GM21529 (cell line): ENCODE measurements around the gene SYNJ1.
"Not testable (repeated sequence)": the region's sequence is repeated elsewhere in the genome, so short reads cannot be mapped to it uniquely, and the experiment has no call there.

Source experiments
- ATAC-seq: cut with Tn5 transposase; IDR thresholded peaks from one replicate; pipeline ENCODE4 v1.9.1; 2021; ENCODE audit not compliant: unreplicated experiment

Gene SYNJ1

GRCh38 chr21:32613436-32614043 is 114.3 kb downstream of the SYNJ1 start:
- ATAC-seq: no peak

- no peak for ATAC-seq
Observed at GRCh38 chr21:32612999-32613337, 114.8 kb downstream of the SYNJ1 start.

DNA sequence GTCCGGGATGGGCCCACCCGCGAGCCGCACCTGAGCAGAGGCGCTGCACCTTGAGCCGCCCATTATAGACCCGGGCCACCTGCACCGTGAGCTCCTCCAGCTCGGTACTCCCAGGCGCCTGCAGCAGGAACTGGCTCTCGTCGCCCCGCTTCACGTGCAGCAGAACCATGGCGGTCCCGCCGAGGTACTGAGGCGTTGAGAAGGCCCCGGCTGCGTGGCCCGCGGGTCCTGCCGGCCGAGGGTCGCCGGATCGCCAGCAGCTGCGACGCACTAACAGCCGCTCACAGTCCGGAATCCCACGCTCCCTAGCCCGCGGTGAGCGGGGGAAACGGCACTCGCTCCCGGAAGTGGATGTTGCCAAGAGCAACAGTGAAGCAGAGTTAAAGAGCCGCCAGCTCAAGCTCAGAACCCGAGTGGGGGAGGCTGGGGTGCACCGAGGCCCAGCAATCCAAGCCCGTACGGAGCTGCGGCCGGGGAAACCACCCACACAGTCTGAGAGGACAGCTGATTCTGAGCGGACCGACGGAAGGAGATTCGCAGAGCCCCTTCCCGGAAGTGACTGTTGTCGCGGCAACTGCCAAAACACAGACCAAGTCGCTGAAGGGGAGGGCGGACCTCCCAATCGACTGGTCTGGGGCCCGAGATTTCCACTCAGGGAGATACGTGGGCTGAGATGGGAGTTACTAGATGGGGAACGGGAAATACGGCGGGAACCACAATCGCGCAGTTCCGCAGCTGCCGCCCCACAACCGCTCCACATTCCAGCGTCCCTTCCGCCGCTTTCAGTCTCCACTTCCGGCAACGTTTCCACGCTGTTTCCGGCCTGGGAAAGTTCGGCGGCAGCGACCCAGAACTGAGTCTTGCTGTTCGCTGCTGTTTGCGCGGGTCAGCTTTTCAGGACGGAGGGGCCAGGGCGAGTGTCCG is 115.5 kb downstream of the SYNJ1 start, which contains the start of gene CFAP298:
Gene CFAP298 (minus strand): TSS at position 303 of the 924 bp plus-strand sequence. CDS start 134 bp downstream, at position 169.
- peak; percentile 91 for ATAC-seq

GRCh38 chr21:32611471-32611997 is 116.3 kb downstream of the SYNJ1 start:
- peak; percentile 26 for ATAC-seq

DNA sequence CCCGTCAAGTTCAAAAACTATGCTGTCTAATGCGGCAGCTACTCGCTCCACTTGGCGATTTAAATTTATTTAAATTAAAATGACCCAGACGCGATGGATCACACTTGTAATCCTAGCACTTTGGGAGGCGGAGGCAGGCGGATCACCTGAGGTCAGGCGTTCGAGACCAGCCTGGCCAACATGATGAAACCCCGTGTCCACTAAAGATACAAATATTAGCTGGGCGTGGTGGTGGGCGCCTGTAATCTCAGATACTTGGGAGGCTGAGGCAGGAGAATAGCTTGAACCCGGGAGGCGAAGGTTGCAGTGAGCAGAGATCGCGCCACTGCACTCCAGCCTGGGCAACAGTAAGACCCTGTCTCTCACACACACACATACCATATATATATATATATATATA is 116.9 kb downstream of the SYNJ1 start:
- not testable (repeated sequence) for ATAC-seq

- no peak for ATAC-seq
Observed at GRCh38 chr21:32608851-32609250, 119.0 kb downstream of the SYNJ1 start.

DNA sequence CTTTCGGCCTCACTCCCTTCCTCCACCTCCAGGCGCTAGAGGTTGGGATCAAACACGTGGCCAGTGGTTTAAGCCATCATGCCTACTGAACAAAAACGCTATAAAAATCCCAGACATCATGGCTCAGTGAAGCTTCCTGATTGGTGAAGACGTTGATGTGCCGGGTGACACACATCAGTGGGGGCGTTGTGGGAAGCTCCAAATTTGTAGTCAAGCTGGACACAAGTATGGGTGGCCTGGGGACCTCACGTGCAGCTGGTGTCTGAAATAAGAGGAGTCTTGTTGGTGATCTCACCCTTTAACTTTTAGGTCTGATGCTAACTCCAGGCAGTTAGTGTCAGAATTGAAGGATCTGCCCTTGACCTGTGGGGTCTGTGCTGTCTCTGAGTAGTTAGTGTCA is 122.3 kb downstream of the SYNJ1 start:
- ATAC-seq: no peak

GRCh38 chr21:32604464-32604863 is 123.3 kb downstream of the SYNJ1 start:
- ATAC-seq: no peak

GRCh38 chr21:32603131-32603530 is 124.7 kb downstream of the SYNJ1 start:
- no peak for ATAC-seq

GRCh38 chr21:32602099-32602498 is 125.7 kb downstream of the SYNJ1 start:
- ATAC-seq: no peak

DNA sequence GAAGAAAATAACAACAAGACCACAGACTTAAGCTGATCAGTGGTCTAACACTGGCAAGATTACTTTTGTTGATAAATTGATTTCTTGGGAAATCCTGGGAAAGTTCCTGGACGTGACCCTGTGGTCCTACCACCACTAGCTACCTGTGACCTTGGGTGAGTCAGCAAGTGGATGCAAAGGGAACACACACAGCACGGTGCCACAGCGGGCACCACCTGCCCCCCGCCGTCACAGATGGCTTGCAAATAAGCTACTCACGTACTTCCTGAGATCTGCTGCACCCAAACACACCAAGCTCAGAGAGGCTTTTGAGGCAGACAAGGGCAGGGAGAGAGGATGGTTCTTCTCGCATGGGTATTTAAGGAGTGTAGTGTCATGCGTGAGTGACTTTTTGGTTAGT is 128.3 kb downstream of the SYNJ1 start:
- ATAC-seq: no peak

DNA sequence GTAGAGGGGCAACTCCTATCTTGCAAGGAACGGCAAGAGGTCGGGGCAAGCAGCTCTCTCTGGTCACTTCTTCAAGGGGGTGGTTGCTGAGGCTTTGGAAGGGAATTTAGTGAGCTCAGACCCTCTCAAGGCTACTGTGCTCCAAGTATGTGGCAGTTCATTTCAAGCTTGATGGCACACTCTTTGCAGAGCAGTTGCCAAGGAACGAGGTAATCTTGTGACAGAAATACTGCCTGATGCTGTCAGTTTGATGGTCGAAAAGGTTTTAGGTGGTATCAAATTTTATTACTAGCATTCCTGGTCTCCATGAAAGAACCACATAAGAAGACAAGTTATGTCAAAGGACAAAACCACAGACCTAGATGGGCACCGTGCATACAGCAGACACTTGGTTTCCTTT is 128.7 kb downstream of the SYNJ1 start:
- ATAC-seq: no peak

GRCh38 chr21:32597205-32597604 is 130.6 kb downstream of the SYNJ1 start:
- no peak for ATAC-seq

DNA sequence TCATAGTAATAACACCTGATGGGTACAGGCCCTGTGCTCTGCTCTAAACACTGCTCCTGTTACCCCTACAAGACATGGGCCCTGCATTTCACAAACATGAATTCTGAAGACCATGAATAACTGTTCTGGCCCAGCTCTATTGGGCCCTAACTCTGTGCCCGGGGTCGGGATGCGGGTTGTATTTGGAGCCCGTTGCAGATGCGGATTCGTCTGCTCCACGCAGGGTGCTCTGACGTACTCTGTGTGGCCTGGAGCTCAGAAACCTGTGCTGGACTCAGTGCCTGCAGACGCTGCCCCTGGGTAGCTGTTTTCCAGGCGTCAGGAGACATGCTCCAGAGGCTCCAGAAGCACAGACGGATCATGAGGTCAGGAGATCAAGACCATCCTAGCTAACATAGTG is 132.4 kb downstream of the SYNJ1 start:
- no peak for ATAC-seq

- ATAC-seq: no peak
Observed at GRCh38 chr21:32593690-32594089, 134.1 kb downstream of the SYNJ1 start.

DNA sequence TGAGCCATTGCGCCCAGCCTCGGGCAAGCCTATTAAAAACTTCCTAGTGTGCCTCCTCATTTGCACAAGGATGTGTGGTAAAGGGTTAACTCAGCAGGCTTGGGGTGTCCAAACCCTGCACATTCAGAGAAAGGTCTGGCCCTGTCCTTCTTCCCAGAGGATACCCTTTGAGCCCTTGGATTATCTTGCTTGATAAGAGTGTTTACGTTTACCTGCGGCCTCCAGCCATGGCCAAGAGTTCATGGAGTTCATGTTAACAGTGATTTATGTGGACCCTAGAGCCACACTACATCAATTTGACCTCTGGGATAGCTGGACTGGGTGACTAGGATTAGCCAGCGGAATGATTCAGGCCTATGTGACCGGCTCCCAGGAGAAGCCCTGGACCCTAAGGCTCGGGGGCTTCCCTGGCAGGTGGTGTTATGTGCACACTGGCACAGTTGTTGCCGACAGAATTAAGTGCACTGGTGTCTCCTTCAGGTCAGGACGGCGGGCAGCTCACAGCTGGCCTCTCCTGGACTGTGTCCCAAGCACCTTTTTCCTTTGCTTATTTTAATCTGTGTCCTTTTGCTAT is 134.8 kb downstream of the SYNJ1 start:
- no peak for ATAC-seq

- ATAC-seq: no peak
Observed at GRCh38 chr21:32590130-32590529, 137.7 kb downstream of the SYNJ1 start.

- no peak for ATAC-seq
Observed at GRCh38 chr21:32587651-32588050, 140.2 kb downstream of the SYNJ1 start.

DNA sequence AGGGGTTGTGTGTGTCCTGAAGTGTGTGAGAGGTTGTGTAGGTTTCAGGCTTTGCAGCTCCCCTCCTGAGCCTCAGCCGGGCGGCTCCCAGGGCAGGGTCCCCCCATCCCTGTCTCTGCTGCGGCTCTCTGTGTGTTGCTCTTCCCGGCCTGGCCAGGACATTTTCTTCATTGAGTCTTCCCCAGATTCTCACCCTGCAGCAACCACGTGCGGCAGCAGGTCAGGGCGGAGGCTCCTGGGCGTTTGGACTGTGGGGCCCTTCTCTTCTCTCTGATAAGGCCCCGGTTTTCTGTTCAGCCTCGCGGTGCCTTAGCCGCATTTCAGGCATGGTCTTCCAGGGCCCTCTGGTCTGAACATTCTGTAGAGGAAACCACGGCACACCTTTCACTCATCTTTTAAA is 140.7 kb downstream of the SYNJ1 start:
- ATAC-seq: no peak

DNA sequence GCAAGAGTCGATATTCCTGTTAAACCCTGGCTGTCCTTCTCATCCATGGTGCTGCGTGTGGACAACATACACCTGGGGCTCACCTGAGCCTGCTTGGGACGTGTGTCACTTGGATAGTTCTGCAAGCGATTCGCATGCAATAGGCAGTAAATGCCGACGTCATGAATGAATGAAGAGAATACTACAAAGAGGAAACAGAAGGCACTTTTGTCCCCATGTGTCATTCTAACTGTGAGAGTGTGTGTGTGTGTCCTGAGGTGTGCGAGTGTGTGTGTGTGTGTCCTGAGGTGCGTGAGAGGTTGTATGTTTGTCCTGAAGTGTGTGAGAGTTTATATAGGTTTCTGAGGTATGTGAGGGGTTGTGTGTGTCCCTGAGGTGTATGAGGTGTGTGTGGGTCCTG is 141.8 kb downstream of the SYNJ1 start:
- ATAC-seq: no peak

DNA sequence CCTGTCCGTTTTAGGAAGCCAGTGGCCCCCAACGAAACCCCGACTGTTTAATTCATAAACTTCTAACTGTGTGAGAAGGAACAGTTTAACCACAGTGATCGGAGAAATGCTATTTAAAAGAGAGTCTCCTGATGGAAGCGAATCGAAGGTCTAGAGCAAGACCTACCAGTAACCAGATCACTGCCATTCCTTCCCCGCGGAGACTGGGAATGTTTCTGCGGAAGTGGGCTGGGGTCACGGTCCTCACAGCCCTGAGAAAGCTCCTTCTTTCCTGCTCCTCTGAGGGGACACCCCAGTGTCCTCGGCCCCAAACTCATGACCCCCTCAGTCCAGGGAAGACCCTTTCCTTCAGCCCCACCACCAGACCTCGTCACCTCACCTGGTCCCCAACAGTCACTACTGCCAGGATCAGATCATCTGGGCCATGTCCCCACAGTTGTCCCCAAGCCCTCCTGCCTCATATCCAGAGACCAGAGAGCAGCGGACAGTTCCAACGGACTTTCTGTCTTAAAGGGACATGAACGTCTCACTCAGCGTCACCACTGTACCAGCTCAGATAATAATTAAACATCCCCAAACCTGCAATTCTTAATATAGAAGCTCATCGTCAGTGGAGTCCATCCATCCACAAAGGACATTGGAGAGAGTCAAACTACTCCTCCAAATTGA is 142.6 kb downstream of the SYNJ1 start, which contains the start of gene TCP10L:
Gene TCP10L (minus strand): TSS at position 482 of the 669 bp plus-strand sequence. CDS start 1,219 bp downstream, outside the sequence.
- ATAC-seq: no peak
